HEK293 (cell line): Measurements from ENCODE around the gene TLE3.

ENCODE experiments used
- CTCF ChIA-PET: fragments of 350-600 bp; formaldehyde crosslinking; extraction: SDS; loops from one replicate; lab custom pipeline; 2021; ENCODE audit warnings: antibody characterized with exemption; lab: Yijun Ruan, JAX
- POLR2A ChIA-PET: fragments of 300-600 bp; formaldehyde crosslinking; extraction: SDS; loops from one replicate; lab custom pipeline; 2020; ENCODE audit warnings: antibody characterized with exemption, inconsistent platforms; lab: Yijun Ruan, JAX
- H3K27ac ChIP-seq: fragments of 200-500 bp; sonication (Bioruptor generic); 2 replicates; pipeline ENCODE4 v1.5.1; 2014; ENCODE audit warnings: low read depth, low read length, control low read depth, inconsistent platforms; ENCODE audit errors: extremely low read depth
- H3K36me3 ChIP-seq, 2 experiments: fragments of 200-500 bp in 1 of 2; sonication (Bioruptor generic) in 1 of 2; 1 replicate in 1 of 2; 2 replicates in 1 of 2; pipeline ENCODE4 v1.5.1; 2014 to 2017; ENCODE audit warnings: inconsistent platforms in 2 of 2, low read length in 2 of 2; ENCODE audit not compliant: control insufficient read depth in 2 of 2, insufficient read depth in 1 of 2
- H3K4me1 ChIP-seq: fragments of 200-500 bp; sonication (Bioruptor generic); 2 replicates; pipeline ENCODE4 v1.5.1; 2014; ENCODE audit warnings: mild to moderate bottlenecking, low read length, inconsistent platforms; ENCODE audit not compliant: control insufficient read depth, insufficient read depth
- H3K4me3 ChIP-seq: 2 replicates; pipeline ENCODE4 v1.5.1; 2011; ENCODE audit warnings: low read depth, mild to moderate bottlenecking, control low read depth, low read length, moderate library complexity
- H3K9me3 ChIP-seq: fragments of 200-500 bp; sonication (Bioruptor generic); 2 replicates; pipeline ENCODE4 v1.5.1; 2014; ENCODE audit warnings: low read depth, low read length, inconsistent platforms; ENCODE audit not compliant: control insufficient read depth, insufficient read depth
- BCL11A ChIP-seq: fragments of 450-650 bp; formaldehyde crosslinking; IDR thresholded peaks from 2 replicates; pipeline ENCODE4 v1.5.1; 2016; ENCODE audit warnings: low read depth, missing biosample characterization, missing genetic modification characterization
- BCL6B ChIP-seq: fragments of 450-650 bp; formaldehyde crosslinking; IDR thresholded peaks from 2 replicates; pipeline ENCODE4 v1.5.1; 2017; ENCODE audit warnings: missing biosample characterization, missing genetic modification characterization
- EGR2 ChIP-seq: fragments of 450-650 bp; formaldehyde crosslinking; IDR thresholded peaks from 2 replicates; pipeline ENCODE4 v1.5.1; 2016; ENCODE audit warnings: low read depth, missing biosample characterization, missing genetic modification characterization
- GLI4 ChIP-seq: fragments of 450-650 bp; formaldehyde crosslinking; IDR thresholded peaks from 2 replicates; pipeline ENCODE4 v1.5.1; 2016; ENCODE audit warnings: missing biosample characterization, missing genetic modification characterization
- GLIS1 ChIP-seq: fragments of 450-650 bp; formaldehyde crosslinking; IDR thresholded peaks from 2 replicates; pipeline ENCODE4 v1.5.1; 2016; ENCODE audit warnings: missing biosample characterization, missing genetic modification characterization
- KLF10 ChIP-seq: fragments of 450-650 bp; IDR thresholded peaks from 2 replicates; pipeline ENCODE4 v1.5.1; 2018; ENCODE audit warnings: missing biosample characterization, mild to moderate bottlenecking, missing genetic modification characterization
- SCRT1 ChIP-seq: fragments of 450-650 bp; formaldehyde crosslinking; IDR thresholded peaks from 2 replicates; pipeline ENCODE4 v1.5.1; 2016; ENCODE audit warnings: missing biosample characterization, missing genetic modification characterization, borderline replicate concordance
- SP3 ChIP-seq: fragments of 450-650 bp; formaldehyde crosslinking; IDR thresholded peaks from 2 replicates; pipeline ENCODE4 v1.5.1; 2016; ENCODE audit warnings: missing biosample characterization, missing genetic modification characterization
- TCF7L2 ChIP-seq: IDR thresholded peaks from 2 replicates; pipeline ENCODE4 v1.6.1; 2011; ENCODE audit warnings: low read depth, mild to moderate bottlenecking, inconsistent platforms, low read length, moderate library complexity, borderline replicate concordance
- ZBTB1 ChIP-seq: fragments of 450-650 bp; formaldehyde crosslinking; IDR thresholded peaks from 2 replicates; pipeline ENCODE4 v1.5.1; 2016; ENCODE audit warnings: missing biosample characterization, missing genetic modification characterization
- ZBTB17 ChIP-seq: fragments of 450-650 bp; formaldehyde crosslinking; IDR thresholded peaks from 2 replicates; pipeline ENCODE4 v1.5.1; 2016; ENCODE audit warnings: missing biosample characterization, missing genetic modification characterization
- ZBTB48 ChIP-seq: fragments of 450-650 bp; formaldehyde crosslinking; IDR thresholded peaks from 2 replicates; pipeline ENCODE4 v1.5.1; 2016; ENCODE audit warnings: missing biosample characterization, missing genetic modification characterization
- ZFP37 ChIP-seq: fragments of 450-650 bp; formaldehyde crosslinking; IDR thresholded peaks from 2 replicates; pipeline ENCODE4 v1.5.1; 2016; ENCODE audit warnings: missing biosample characterization, missing genetic modification characterization
- ZFP69B ChIP-seq: fragments of 450-650 bp; formaldehyde crosslinking; IDR thresholded peaks from 2 replicates; pipeline ENCODE4 v1.5.1; 2016; ENCODE audit warnings: missing biosample characterization, missing genetic modification characterization
- ZNF112 ChIP-seq: fragments of 450-650 bp; formaldehyde crosslinking; IDR thresholded peaks from 2 replicates; pipeline ENCODE4 v1.5.0; 2017; ENCODE audit warnings: missing biosample characterization, missing genetic modification characterization
- ZNF114 ChIP-seq: fragments of 450-650 bp; formaldehyde crosslinking; IDR thresholded peaks from 2 replicates; pipeline ENCODE4 v1.5.0; 2017; ENCODE audit warnings: missing biosample characterization, missing genetic modification characterization
- ZNF133 ChIP-seq: fragments of 450-650 bp; formaldehyde crosslinking; IDR thresholded peaks from 2 replicates; pipeline ENCODE4 v1.5.1; 2016; ENCODE audit warnings: missing biosample characterization, missing genetic modification characterization
- ZNF146 ChIP-seq: fragments of 450-650 bp; formaldehyde crosslinking; IDR thresholded peaks from 2 replicates; pipeline ENCODE4 v1.5.1; 2016; ENCODE audit warnings: missing biosample characterization, missing genetic modification characterization
- ZNF221 ChIP-seq: fragments of 450-650 bp; formaldehyde crosslinking; IDR thresholded peaks from 2 replicates; pipeline ENCODE4 v1.5.1; 2017; ENCODE audit warnings: missing biosample characterization, missing genetic modification characterization, borderline replicate concordance
- ZNF223 ChIP-seq: fragments of 450-650 bp; formaldehyde crosslinking; IDR thresholded peaks from 2 replicates; pipeline ENCODE4 v1.5.1; 2016; ENCODE audit warnings: missing biosample characterization, missing genetic modification characterization
- ZNF416 ChIP-seq: fragments of 450-650 bp; formaldehyde crosslinking; IDR thresholded peaks from 2 replicates; pipeline ENCODE4 v1.5.1; 2016; ENCODE audit warnings: missing biosample characterization, missing genetic modification characterization
- ZNF529 ChIP-seq: fragments of 450-650 bp; formaldehyde crosslinking; IDR thresholded peaks from 2 replicates; pipeline ENCODE4 v1.5.1; 2017; ENCODE audit warnings: missing genetic modification characterization, missing biosample characterization; ENCODE audit not compliant: insufficient replicate concordance
- ZNF560 ChIP-seq: fragments of 450-650 bp; formaldehyde crosslinking; IDR thresholded peaks from 2 replicates; pipeline ENCODE4 v1.5.1; 2017; ENCODE audit warnings: missing biosample characterization, missing genetic modification characterization, borderline replicate concordance
- ZNF571 ChIP-seq: fragments of 450-650 bp; formaldehyde crosslinking; IDR thresholded peaks from 2 replicates; pipeline ENCODE4 v1.5.0; 2017; ENCODE audit warnings: missing biosample characterization, missing genetic modification characterization
- ZNF610 ChIP-seq: fragments of 450-650 bp; formaldehyde crosslinking; IDR thresholded peaks from 2 replicates; pipeline ENCODE4 v1.5.1; 2016; ENCODE audit warnings: missing biosample characterization, missing genetic modification characterization, borderline replicate concordance
- ZNF626 ChIP-seq: fragments of 450-650 bp; sonication (Bioruptor Pico); formaldehyde crosslinking; IDR thresholded peaks from 2 replicates; pipeline ENCODE4 v1.5.1; 2018; ENCODE audit warnings: missing biosample characterization, missing genetic modification characterization, inconsistent platforms
- ZNF701 ChIP-seq: fragments of 450-650 bp; formaldehyde crosslinking; IDR thresholded peaks from 2 replicates; pipeline ENCODE4 v1.5.1; 2016; ENCODE audit warnings: missing biosample characterization, missing genetic modification characterization
- ZNF704 ChIP-seq: fragments of 450-650 bp; formaldehyde crosslinking; IDR thresholded peaks from 2 replicates; pipeline ENCODE4 v1.5.1; 2016; ENCODE audit warnings: missing biosample characterization, missing genetic modification characterization
- ZNF768 ChIP-seq: fragments of 450-650 bp; formaldehyde crosslinking; IDR thresholded peaks from 2 replicates; pipeline ENCODE4 v1.5.1; 2018; ENCODE audit warnings: missing biosample characterization, mild to moderate bottlenecking, missing genetic modification characterization
- ZNF837 ChIP-seq: fragments of 450-650 bp; formaldehyde crosslinking; IDR thresholded peaks from 2 replicates; pipeline ENCODE4 v1.5.1; 2016; ENCODE audit warnings: missing biosample characterization, missing genetic modification characterization

TLE3 gene

GRCh38 chr15:70071799-70072198 lies 25.9 kb downstream of the TLE3 start (continued):
- TF ChIP-seq ZNF223 (no peak), ZNF133 (no peak), SP3 (tag by site-specific recombination) (no peak), SCRT1 (tag by site-specific recombination) (no peak), TCF7L2 (no peak)

- POLR2A ChIA-PET, result interaction anchor here (1.6 kb wide), 1 partner anchor 9 kb away, joined by 6 read pairs; no protein-coding TSS in a partner anchor
- Histone ChIP-seq H3K4me1 (peaks cover 6% of the 10 kb centered on the region; the same call in 1 of the 2 replicates), H3K36me3 (peaks cover 49 to 99% of the 10 kb centered on the region in 2 experiments), H3K9me3 (no peaks in the 10 kb centered on the region), H3K4me3 (no peak overlapping the region), H3K27ac (no peak overlapping the region)
- CTCF ChIA-PET, result no interaction called here
- TF ChIP-seq ZNF571 (tag by site-specific recombination) (no peak), GLI4 (tag by site-specific recombination) (no peak), KLF10 (tag by site-specific recombination) (no peak), GLIS1 (tag by site-specific recombination) (no peak), BCL6B (tag by site-specific recombination) (no peak), ZNF610 (tag by site-specific recombination) (no peak), ZBTB1 (no peak), ZNF529 (no peak), ZNF626 (tag by site-specific recombination) (no peak), BCL11A (tag by site-specific recombination) (no peak), ZBTB17 (tag by site-specific recombination) (no peak)
These were observed 28.0 kb downstream of the TLE3 start for GRCh38 chr15:70069716-70070115.

GRCh38 chr15:70068783-70069565 lies 28.7 kb downstream of the TLE3 start:
- CTCF ChIA-PET, result interaction anchor here (1.9 kb wide), 1 partner anchor 8 kb away, joined by 4 read pairs; no protein-coding TSS in a partner anchor
- peaks cover 13% of the 10 kb centered on the region; the same call in 1 of the 2 replicates for H3K4me1 ChIP-seq
- H3K36me3 ChIP-seq, result peaks cover 46 to 99% of the 10 kb centered on the region in 2 experiments
- no peak overlapping the region for H3K4me3 ChIP-seq
- TF ChIP-seq ZNF112 (tag by site-specific recombination), result no peak
- no peak for TF ChIP-seq ZNF701 (tag by site-specific recombination)
- TF ChIP-seq EGR2 (tag by site-specific recombination), result no peak
- no peak for TF ChIP-seq SCRT1 (tag by site-specific recombination)
- POLR2A ChIA-PET, result interaction anchor here (0.9 to 1.6 kb wide), 4 partner anchors 10 to 46 kb away, joined by 3 to 6 read pairs (median 4); partner anchors contain the start of gene TLE3
- no peaks in the 10 kb centered on the region for H3K9me3 ChIP-seq
- H3K27ac ChIP-seq, result no peak overlapping the region

- Histone ChIP-seq H3K36me3 (peaks cover 34 to 99% of the 10 kb centered on the region in 2 experiments), H3K4me1 (peaks cover 26% of the 10 kb centered on the region), H3K9me3 (no peaks in the 10 kb centered on the region), H3K27ac (no peak overlapping the region), H3K4me3 (no peak overlapping the region)
- no peak for TF ChIP-seq ZNF221 (tag by site-specific recombination)
- no peak for TF ChIP-seq ZBTB17 (tag by site-specific recombination)
- no peak for TF ChIP-seq ZNF114
- TF ChIP-seq ZNF704, result no peak
- no peak for TF ChIP-seq ZFP37 (tag by site-specific recombination)
- no peak for TF ChIP-seq ZNF837 (tag by site-specific recombination)
- TF ChIP-seq ZNF416 (tag by site-specific recombination), result no peak
- TF ChIP-seq ZNF146 (tag by site-specific recombination), result no peak
- no peak for TF ChIP-seq ZNF560 (tag by site-specific recombination)
- TF ChIP-seq ZBTB48 (tag by site-specific recombination), result no peak
- no peak for TF ChIP-seq ZNF529
- no peak for TF ChIP-seq ZFP69B (tag by site-specific recombination)
- TF ChIP-seq ZNF768 (tag by site-specific recombination), result no peak
- POLR2A ChIA-PET, result interaction anchor here (1.2 to 1.4 kb wide), 3 partner anchors 10 to 45 kb away, joined by 3 to 5 read pairs (median 3); partner anchors contain the start of gene TLE3
- CTCF ChIA-PET, result interaction anchor here (0.6 to 2.3 kb wide), 4 partner anchors 9 to 399 kb away, joined by 3 to 6 read pairs (median 4); no protein-coding TSS in a partner anchor
These were observed 30.0 kb downstream of the TLE3 start for GRCh38 chr15:70067681-70068080.
